RPMI8226 (cell line): ENCODE measurements around the gene ISY1.
"Not testable (repeated sequence)": the region's sequence is repeated elsewhere in the genome, so short reads cannot be mapped to it uniquely, and the experiment has no call there.

Experiments
- DNase-seq: peaks from one replicate; pipeline ENCODE4 v3.0.0-alpha.2; 2015

ISY1 gene

GRCh38 chr3:129160891-129161859, at the start of gene ISY1:
ISY1 (minus strand) TSS chr3:129161063; CDS start chr3:129160975, 88 bp downstream.
- peak; percentile 97 for DNase-seq

DNA sequence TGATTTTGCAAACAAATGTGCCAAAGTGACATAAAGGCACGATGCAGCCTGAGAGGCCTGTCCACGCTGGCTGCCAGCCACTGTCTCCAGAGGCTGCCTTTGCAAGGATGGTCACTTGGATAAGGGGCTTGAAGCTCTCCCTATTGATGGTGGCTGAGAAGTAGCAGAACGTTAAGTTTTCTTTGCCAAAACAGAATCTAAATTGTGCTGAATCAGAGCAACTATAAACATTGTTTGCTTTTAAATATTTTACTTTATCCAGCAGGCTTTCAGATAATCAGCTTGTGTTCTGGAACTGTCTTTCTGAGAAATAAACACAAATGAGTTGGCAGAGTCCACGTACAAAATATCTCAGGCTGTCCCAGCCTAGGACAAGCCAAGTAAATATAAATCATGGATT, 46.6 kb upstream of the ISY1 start:
- DNase-seq: no peak

GRCh38 chr3:129205109-129205832, 44.4 kb upstream of the ISY1 start:
- no peak for DNase-seq

DNA sequence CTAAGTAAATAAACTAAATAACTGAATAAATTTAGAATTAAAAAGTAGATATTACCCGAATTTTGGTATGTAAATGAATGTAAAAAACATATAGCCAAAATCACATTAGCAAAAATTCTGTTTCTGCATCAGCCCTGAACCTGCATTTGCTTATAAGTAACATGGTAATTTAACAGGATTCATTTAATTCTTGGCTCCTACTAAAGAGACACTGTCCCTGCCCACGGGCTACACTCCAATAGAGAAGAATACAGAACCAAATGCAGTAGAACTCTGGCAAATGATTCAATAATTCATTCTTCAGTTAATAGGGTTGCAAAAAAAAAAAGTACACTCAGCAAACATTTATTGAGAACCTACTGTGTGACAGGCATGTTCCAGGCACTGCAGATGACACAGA, 43.6 kb upstream of the ISY1 start:
- DNase-seq: no peak

- no peak for DNase-seq
Observed at GRCh38 chr3:129199366-129199765, 38.5 kb upstream of the ISY1 start.

DNA sequence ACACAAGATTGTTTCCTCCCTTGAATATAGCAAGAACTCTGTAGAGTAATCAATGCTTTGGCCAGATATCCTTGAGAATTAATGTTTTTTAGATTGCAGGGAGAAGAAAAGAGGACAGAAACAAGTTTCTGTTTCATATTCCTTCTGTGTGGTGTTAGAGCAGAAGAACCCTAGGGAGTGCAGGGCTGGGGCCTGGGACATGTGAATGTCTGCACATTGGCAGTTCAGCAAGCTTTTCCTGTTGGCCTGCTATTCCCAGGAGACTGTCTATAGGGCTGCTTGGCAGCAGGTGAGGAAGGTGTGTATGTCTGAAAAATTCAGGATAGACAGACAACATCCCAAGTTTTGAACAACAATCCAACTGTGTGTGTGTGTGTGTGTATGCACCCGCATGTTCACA, 36.5 kb upstream of the ISY1 start:
- DNase-seq: peak; percentile 30

DNA sequence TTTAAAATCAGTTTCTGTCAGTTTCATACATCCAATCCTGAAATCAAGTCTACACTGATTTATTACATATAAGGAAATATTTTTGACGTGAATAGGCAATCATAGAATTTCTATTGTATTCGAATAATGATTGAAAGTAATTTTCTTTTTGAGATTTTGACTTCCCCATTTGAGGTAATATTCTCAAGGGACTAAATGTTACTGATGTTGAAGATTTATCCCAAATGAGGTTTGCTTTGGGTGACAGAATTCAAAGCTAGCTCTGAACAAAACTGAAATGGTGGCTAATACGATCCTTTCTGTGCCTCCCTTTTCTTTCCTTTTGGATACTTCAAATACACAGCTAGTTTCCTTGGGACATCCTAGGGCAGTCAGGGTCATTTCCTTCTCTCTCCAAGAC, 35.7 kb upstream of the ISY1 start:
- DNase-seq: no peak

DNA sequence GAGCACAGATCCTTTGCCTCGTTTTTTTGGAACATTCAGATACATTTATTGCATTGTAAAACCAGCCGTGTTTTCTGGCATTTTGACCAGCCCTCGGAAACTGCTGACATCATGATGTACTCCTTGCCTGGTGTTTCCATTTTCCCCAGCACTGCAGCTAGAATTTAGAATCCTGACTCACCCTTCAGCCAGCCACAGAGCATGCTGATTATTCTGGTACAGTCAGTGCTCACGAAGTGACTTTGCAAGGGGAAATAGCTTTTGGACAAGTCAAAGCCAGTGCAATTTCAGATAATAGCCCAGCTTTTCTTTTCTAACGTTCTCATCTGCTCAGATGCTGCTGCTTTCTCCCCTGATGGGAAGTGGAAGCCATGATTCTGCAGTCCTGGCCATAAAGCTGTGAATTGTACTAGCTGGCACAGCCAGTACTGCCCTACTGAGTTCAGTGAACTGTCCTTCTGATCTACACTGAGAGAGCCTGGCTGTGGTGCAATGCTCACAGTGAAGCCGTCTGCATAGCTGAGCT, 34.9 kb upstream of the ISY1 start:
- DNase-seq: peak; percentile 84

- not testable (repeated sequence) for DNase-seq
Observed at GRCh38 chr3:129189793-129190192, 28.9 kb upstream of the ISY1 start.

DNA sequence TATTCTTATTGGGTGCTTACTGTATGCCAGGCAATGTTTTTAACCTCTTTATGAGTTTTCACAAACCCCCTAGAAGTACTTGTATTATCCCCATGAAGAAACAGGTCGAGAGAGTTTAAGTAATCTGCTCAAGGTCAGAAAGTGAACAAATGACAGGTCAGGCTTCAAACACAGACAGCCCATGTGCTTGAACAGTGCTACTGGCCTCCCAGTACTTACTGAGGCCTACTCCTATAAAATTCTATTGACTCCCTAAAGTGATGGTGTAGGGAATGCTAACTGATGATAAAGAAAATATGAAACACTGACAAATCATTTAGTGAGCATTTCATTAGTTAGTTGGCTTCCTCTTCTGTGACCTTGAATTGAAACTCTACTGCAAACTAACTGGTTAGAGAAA, 27.0 kb upstream of the ISY1 start:
- no peak for DNase-seq

DNA sequence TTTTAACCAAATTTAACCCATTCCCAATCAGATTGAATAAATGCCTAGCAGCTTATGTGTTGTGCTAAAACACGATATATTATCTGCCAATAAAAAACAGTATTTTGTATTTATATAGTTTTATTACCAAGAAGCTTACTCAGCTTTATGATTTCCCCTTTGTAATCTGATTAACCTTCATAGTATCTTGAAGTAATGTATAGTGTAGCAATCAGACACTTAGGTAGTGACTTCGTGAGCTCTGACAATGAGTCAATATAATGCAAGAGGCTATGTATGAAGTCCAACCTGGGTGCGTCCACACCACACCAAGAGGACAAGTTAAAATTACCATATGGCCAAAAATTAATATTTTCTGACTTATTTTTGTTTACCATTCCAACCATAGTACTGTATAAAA, 24.9 kb upstream of the ISY1 start:
- no peak for DNase-seq

DNA sequence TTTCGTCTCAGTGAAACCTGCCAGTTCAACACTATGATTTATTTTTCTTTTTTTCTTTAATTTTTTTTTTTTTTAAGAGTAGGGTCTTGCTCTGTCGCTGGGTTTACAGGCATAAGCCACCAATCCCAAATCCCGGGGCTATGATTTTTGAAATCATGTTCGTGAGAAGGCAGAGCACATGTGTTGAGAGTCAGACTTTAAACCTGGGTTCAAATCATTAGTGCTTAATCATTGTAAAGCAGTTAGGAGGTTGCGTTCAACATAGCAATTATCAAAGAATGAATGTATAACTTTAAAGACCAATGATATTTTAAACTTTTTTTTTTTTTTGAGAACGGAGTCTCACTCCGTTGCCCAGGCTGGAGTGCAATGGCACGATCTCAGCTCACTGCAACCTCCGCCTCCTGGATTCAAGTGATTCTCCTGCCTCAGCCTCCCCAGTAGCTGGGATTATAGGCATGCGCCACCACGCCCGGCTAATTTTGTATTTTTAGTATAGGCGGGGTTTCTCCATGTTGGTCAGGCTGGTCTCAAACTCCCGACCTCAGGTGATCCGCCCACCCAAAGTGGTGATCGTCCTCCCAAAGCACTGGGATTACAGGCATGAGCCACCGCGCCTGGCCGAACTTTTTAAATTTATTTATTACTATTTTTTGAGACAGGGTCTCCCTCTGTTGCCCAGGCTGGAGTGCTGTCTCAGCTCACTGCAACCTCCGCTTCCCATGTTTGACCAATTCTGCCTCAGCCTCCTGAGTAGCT, 24.1 kb upstream of the ISY1 start:
- not testable (repeated sequence) for DNase-seq

- DNase-seq: no peak
Observed at GRCh38 chr3:129184396-129184657, 23.5 kb upstream of the ISY1 start.

- DNase-seq: peak; percentile 97
Observed at GRCh38 chr3:129183569-129184395, 22.9 kb upstream of the ISY1 start, which contains the start of gene CNBP. CNBP (minus strand) TSS chr3:129183896; CDS start chr3:129171757, 12,139 bp downstream.

GRCh38 chr3:129182390-129183185, 21.7 kb upstream of the ISY1 start:
- DNase-seq: peak; percentile 54

DNA sequence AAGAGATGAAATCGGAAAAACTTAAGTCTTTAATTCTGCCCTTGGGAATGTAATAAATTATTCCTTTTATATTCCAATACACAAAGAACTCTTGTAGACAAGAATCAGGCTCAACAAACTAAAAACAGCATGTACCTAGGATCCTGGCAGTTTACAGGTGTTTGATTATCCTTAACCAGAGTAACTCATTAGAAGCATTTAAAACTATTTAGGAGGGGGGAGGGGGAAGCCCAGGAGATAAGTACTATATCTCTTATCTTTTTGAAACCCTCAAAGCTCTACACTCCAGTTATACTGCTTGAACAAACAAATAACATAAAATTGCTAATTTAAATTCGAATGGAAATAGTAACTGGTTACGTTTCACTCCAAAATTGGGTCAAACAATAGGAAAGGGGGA, 21.0 kb upstream of the ISY1 start:
- peak; percentile 39 for DNase-seq

DNA sequence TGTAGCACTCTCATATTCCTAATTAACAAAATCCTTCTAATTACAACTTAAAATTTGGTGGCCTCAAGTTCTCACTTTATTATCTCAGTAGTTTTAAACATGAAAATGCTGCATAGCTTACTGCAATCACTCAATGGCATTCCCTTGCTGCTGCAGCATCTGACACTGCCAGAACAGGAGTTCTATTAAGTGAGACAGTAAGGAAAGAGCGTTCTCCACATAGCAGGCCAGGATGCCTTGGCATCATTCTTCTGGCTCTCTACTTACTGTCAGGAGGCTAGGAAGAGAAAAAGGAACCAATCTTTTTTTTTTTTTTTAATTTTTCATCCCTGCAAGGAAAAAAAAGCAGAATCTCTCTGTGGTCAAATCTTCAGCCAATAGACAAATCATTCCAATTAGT, 19.6 kb upstream of the ISY1 start:
- DNase-seq: no peak

DNA sequence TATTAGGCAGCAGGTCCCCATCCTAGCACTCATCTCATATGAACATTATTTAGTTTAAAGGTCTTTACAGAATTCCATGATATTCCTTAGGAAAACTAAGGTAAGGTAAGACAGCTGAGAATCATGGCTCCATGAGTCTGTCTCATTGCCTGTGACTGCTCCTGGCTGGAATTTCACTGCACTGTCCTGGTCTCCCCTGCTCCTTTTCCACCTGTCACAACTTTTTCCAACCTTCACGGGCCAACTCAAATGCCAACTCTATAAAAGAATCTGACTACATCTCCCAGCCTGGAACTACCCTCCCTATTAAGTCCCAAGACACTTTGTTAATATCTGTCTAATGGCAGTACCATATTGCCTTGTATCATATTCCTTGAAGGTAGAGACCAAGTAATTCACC, 15.2 kb upstream of the ISY1 start:
- DNase-seq: no peak

DNA sequence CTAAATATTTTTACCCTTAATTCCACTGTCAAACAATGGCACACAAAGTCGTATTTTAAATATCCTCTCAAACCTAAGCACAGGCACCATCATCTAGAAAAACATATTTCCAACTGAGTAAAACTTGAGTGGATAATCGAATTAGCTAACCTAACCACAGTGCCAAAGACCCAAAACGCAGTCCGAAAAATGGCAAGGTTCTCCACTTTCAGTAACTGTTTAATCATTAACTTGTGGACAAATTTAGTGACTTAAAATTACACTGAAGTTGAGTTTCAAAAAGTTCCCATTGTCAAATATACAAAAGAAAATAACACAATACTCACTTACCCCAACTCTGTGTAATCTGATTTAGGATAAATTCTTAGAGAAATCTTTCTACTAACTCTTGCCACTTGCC, 12.9 kb upstream of the ISY1 start:
- DNase-seq: no peak

DNA sequence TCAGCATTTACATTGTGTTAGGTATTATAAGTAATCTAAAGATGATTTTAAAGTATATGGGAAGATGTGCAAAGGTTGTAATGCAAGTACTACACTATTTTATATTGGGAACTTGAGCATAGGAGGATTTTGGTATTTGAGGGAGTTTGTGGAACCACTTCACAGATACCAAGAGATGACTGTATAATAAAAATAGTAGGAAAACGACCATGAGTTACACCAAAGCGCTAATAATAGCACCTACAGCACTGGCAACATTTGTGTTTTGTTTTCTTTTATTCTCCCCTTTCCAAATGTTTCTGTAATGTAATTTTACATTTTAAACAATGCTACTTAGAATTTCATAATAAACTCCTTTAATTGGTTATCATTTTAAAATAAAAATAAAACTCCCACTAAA, 12.3 kb upstream of the ISY1 start:
- DNase-seq: no peak

DNA sequence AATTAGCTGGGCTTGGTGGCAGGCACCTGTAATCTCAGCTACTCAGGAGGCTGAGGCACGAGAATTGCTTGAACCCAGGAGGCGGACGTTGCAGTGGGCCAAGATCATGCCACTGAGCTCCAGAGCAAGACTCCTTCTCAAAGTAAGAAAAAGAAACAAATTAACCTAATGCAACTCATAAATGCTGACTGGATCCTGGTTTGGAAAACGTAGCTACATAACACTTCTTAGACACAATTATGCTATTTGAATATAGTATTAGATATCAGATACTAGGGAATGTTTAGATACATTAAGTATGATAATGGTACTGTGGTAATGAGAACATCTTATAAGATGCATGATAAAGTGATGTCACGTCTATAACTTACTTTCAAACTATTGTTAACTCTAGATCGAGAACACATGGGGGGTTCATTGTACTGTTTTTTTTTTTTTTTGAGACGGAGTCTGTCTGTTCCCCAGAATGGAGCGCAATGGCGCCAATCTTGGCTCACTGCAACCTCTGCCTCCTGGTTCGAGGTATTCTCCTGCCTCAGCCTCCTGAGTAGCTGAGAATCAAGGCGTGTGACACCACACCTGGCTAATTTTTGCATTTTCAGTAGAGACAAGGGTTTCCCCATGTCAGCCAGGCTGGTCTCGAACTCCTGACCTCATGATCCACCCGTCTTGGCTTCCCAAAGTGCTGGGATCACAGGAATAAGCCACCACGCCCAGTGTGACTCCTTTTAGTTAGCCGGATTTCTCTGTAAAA, 5.9 kb upstream of the ISY1 start:
- DNase-seq: no peak
